Stomach (tissue), 19 donors: Measurements from ENCODE around the gene OLA1. TPM values are rescaled to one million over a fixed set of nuclear protein-coding genes. Genes with fewer than 3 reads are reported as not detected.

Source experiments
- DNase-seq, 2 donors: peaks; one replicate each; pipeline versions ENCODE4 v3.0.0 to v3.0.0-alpha.2; 2013 to 2019
- H3K27ac ChIP-seq, 5 donors: fragments of 200-600 bp in 4 of 5; sonication (generic) in 4 of 5; one replicate each; pipeline ENCODE4 v1.5.1; 2013 to 2019; ENCODE audit warnings: mild to moderate bottlenecking in 1 of 5, moderate library complexity in 1 of 5
- H3K27me3 ChIP-seq, 3 donors: fragments of 200-600 bp; sonication (generic); one replicate each; pipeline ENCODE4 v1.5.1; 2017 to 2019; ENCODE audit warnings: mixed run types in 1 of 3
- H3K36me3 ChIP-seq, 4 donors: fragments of 200-600 bp; sonication (generic); 1 replicate in 3 of 4; 2 replicates in 1 of 4; pipeline ENCODE4 v1.5.1; 2016 to 2019
- H3K4me1 ChIP-seq, 4 donors: fragments of 200-600 bp; sonication (generic); one replicate each; pipeline ENCODE4 v1.5.1; 2016 to 2019
- H3K4me3 ChIP-seq, 4 donors: fragments of 200-600 bp; sonication (generic) in 3 of 4; one replicate each; pipeline ENCODE4 v1.5.1; 2016 to 2019; ENCODE audit warnings: mild to moderate bottlenecking in 1 of 4
- H3K9me3 ChIP-seq, 4 donors: fragments of 200-600 bp; sonication (generic); one replicate each; pipeline ENCODE4 v1.5.1; 2016 to 2019
- CTCF ChIP-seq, 7 experiments: fragments of 450-650 bp in 4 of 7; fragments of 200-600 bp in 3 of 7; sonication (generic) in 3 of 7; IDR thresholded peaks; one replicate each; pipeline ENCODE4 v1.5.1; 2016 to 2019; ENCODE audit warnings: antibody characterized with exemption in 7 of 7, control low read depth in 2 of 7, mild to moderate bottlenecking in 1 of 7
- EP300 ChIP-seq: sonication (generic); formaldehyde crosslinking; IDR thresholded peaks from one replicate; pipeline ENCODE4 v1.6.1; 2017; ENCODE audit warnings: antibody characterized with exemption
- POLR2A ChIP-seq, 4 donors: fragments of 450-650 bp; IDR thresholded peaks; one replicate each; pipeline ENCODE4 v1.6.1; 2016; ENCODE audit warnings: antibody characterized with exemption in 4 of 4, control low read depth in 2 of 4, mild to moderate bottlenecking in 1 of 4, moderate library complexity in 1 of 4
- POLR2AphosphoS5 ChIP-seq, 3 donors: sonication (generic); formaldehyde crosslinking; IDR thresholded peaks; one replicate each; pipeline ENCODE4 v1.6.1; 2016; ENCODE audit warnings: antibody characterized with exemption in 3 of 3
- WGBS, 5 donors: extraction: QIAGEN DNeasy Blood & Tissue Kit in 3 of 5; methylation state at CpG; one replicate each; pipeline versions ENCODE4 v1.1.5 to v1.1.7; 2013 to 2018; 5-methylcytosine and 5-hydroxymethylcytosine counted together
- intact Hi-C: fragments of 100-400 bp; cut with DNase I; formaldehyde crosslinking; loops from one replicate; pipeline ENCODE4 v1.15.1; 2023; ENCODE audit warnings: low total_unique reads
- long read RNA-seq, 10 donors: transcript quantifications; one replicate each; lab custom pipeline, GENCODE V29; 2026
- polyA plus RNA-seq, 3 donors: library from polyadenylated mRNA; stranded (reverse); fragments of 200-250 nt; gene quantifications; one replicate each; pipeline ENCODE4 v1.2.3, GENCODE V29; 2013
- total RNA-seq, 5 donors: library from RNA; depleted of rRNA; stranded (reverse); fragments of >200 nt; gene quantifications; one replicate each; pipeline versions ENCODE4 v1.1.0 to v1.2.3, GENCODE V29; 2014 to 2016
- donor health status: healthy with polysubstance abuse.
- donor health status: Bipolar disorder and iron deficiency.
- donor health status: healthy.

Gene OLA1
- 100 to 1,000 TPM in 2 of 5 donors, 10 to 100 TPM in 3; 20.6 to 149 (median 81.5) TPM for total RNA-seq
- 10 to 100 TPM; 62.6 to 76.4 (median 74.3) TPM for polyA plus RNA-seq
- long read RNA-seq, donor 1, full-length matches to known transcripts, result 8 of 18 reads
- long read RNA-seq, donor 1, partial matches to known transcripts, result 10 of 18 reads
- long read RNA-seq, donor 1, other reads (novel, unspliced or antisense), result 0 of 18 reads
- long read RNA-seq, donor 2, full-length matches to known transcripts, result 13 of 26 reads
- long read RNA-seq, donor 2, partial matches to known transcripts, result 13 of 26 reads
- long read RNA-seq, donor 2, other reads (novel, unspliced or antisense), result 0 of 26 reads
- long read RNA-seq, donor 3, full-length matches to known transcripts, result 20 of 20 reads
- long read RNA-seq, donor 3, partial matches to known transcripts, result 0 of 20 reads
- long read RNA-seq, donor 3, other reads (novel, unspliced or antisense), result 0 of 20 reads
- long read RNA-seq, donor 4, full-length matches to known transcripts, result 2 of 2 reads
- long read RNA-seq, donor 4, partial matches to known transcripts, result 0 of 2 reads
- long read RNA-seq, donor 4, other reads (novel, unspliced or antisense), result 0 of 2 reads
- long read RNA-seq, donor 5, full-length matches to known transcripts, result 16 of 16 reads
- long read RNA-seq, donor 5, partial matches to known transcripts, result 0 of 16 reads
- long read RNA-seq, donor 5, other reads (novel, unspliced or antisense), result 0 of 16 reads
- long read RNA-seq, donor 6, result 0 reads
- long read RNA-seq, donor 7, full-length matches to known transcripts, result 18 of 34 reads
- long read RNA-seq, donor 7, partial matches to known transcripts, result 16 of 34 reads
- long read RNA-seq, donor 7, other reads (novel, unspliced or antisense), result 0 of 34 reads
- long read RNA-seq, donor 8, full-length matches to known transcripts, result 22 of 33 reads
- long read RNA-seq, donor 8, partial matches to known transcripts, result 11 of 33 reads
- long read RNA-seq, donor 8, other reads (novel, unspliced or antisense), result 0 of 33 reads
- long read RNA-seq, donor 9, full-length matches to known transcripts, result 15 of 27 reads
- long read RNA-seq, donor 9, partial matches to known transcripts, result 12 of 27 reads
- long read RNA-seq, donor 9, other reads (novel, unspliced or antisense), result 0 of 27 reads
- long read RNA-seq, donor 10, full-length matches to known transcripts, result 7 of 12 reads
- long read RNA-seq, donor 10, partial matches to known transcripts, result 5 of 12 reads
- long read RNA-seq, donor 10, other reads (novel, unspliced or antisense), result 0 of 12 reads

- whole genome bisulfite sequencing, 5 donors, result 0 to 1% (median 0%) methylated on average over 17 to 85 of the region's 85 CpGs
- intact Hi-C loops, result no loop called here
- no peaks in the 10 kb centered on the region for H3K9me3 ChIP-seq
- H3K36me3 ChIP-seq, result peaks cover 0 to 23% (median 10%) of the 10 kb centered on the region in 4 donors
- TF ChIP-seq POLR2A (IDR thresholded peaks at IDR 0.05) (peak in 1 of 4 donors; percentile 12), EP300 (no peak), POLR2AphosphoS5 (IDR thresholded peaks at IDR 0.05) (peak; percentile 44 to 89 (median 79)), CTCF (IDR thresholded peaks at IDR 0.05) (no peak)
- no peaks in the 10 kb centered on the region for H3K27me3 ChIP-seq
- peak within 1 kb of the TSS; percentile 85 to 92 (median 92) for H3K27ac ChIP-seq
- H3K4me1 ChIP-seq, result peaks cover 3 to 41% (median 24%) of the 10 kb centered on the region in 4 donors
- DNase-seq, result peak; percentile 97 to 98
- peak within 1 kb of the TSS; percentile 75 to 89 (median 82) for H3K4me3 ChIP-seq
These were observed at the start of gene OLA1 for GRCh38 chr2:174248187-174248997. Gene OLA1 (minus strand): TSS chr2:174248532. CDS start chr2:174246815, 1,717 bp downstream.

- H3K27ac ChIP-seq, result no peak overlapping the region
- no peak for TF ChIP-seq POLR2A (IDR thresholded peaks at IDR 0.05)
- TF ChIP-seq POLR2AphosphoS5 (IDR thresholded peaks at IDR 0.05), result no peak
- TF ChIP-seq EP300, result no peak
- no peak for DNase-seq
These were observed 44.6 kb upstream of the OLA1 start for GRCh38 chr2:174292908-174293307.

GRCh38 chr2:174286172-174286571 is 37.8 kb upstream of the OLA1 start:
- Histone ChIP-seq H3K4me3 (no peak overlapping the region), H3K36me3 (no peaks in the 10 kb centered on the region), H3K27ac (no peak overlapping the region), H3K9me3 (no peaks in the 10 kb centered on the region), H3K27me3 (no peaks in the 10 kb centered on the region), H3K4me1 (no peaks in the 10 kb centered on the region)
- no peak for TF ChIP-seq CTCF (IDR thresholded peaks at IDR 0.05)
- TF ChIP-seq POLR2AphosphoS5 (IDR thresholded peaks at IDR 0.05), result no peak
- no peak for DNase-seq
- 94 to 100% (median 98%) methylated on average over 2 of the region's 2 CpGs for WGBS, 5 donors
- intact Hi-C loops, result no loop called here

More at GRCh38 chr2:174292908-174293307, 44.6 kb upstream of the OLA1 start:
- Histone ChIP-seq H3K4me3 (no peak overlapping the region), H3K4me1 (no peaks in the 10 kb centered on the region), H3K9me3 (peaks cover 0 to 19% (median 12%) of the 10 kb centered on the region in 4 donors), H3K27me3 (no peaks in the 10 kb centered on the region), H3K36me3 (no peaks in the 10 kb centered on the region)
- 94 to 100% (median 98%) methylated on average over 1 of the region's 1 CpG for WGBS, 5 donors
- intact Hi-C loops, result no loop called here

- Histone ChIP-seq H3K36me3 (no peaks in the 10 kb centered on the region), H3K4me1 (no peaks in the 10 kb centered on the region), H3K9me3 (no peaks in the 10 kb centered on the region), H3K27me3 (no peaks in the 10 kb centered on the region), H3K27ac (no peak overlapping the region), H3K4me3 (no peak overlapping the region)
- TF ChIP-seq POLR2AphosphoS5 (IDR thresholded peaks at IDR 0.05) (no peak), CTCF (IDR thresholded peaks at IDR 0.05) (no peak), EP300 (no peak), POLR2A (IDR thresholded peaks at IDR 0.05) (no peak)
- whole genome bisulfite sequencing, 5 donors, result 60 to 88% (median 81%) methylated on average over 2 of the region's 2 CpGs
- DNase-seq, result peak in 1 of 2 donors; percentile 2
- intact Hi-C loops, result no loop called here
These were observed 34.1 kb upstream of the OLA1 start for GRCh38 chr2:174282441-174282840.
